ENCODE measurements around the gene DROSHA.

Gene DROSHA

DNA sequence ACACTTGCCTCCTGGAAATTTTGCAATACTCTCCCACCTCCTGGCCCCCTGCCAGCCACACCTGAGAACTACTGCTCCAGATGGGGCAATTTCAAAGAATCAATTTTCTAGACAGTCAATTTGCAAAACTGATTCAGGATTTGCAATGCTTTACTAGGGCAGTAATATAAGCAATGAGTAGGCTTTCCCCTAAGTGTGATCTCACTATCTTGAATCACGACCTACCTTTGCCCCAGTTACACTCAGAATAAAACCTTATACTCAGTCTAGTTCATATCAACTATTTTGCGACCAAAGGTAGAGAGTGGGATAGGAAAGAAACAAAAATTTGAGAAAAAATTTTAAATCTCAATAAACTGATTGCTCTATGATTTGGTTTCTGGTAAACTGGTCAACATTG lies 54.4 kb downstream of the DROSHA start:
- TF ChIP-seq REST (IDR thresholded peaks at IDR 0.05; ENCODE audit: insufficient read depth in 1 of 2, low read depth in 2 of 2, low read length in 2 of 2), result no peak
- TF ChIP-seq SIN3A (IDR thresholded peaks at IDR 0.05; ENCODE audit: borderline replicate concordance, insufficient read depth, low read length), result no peak
- TF ChIP-seq TAF1 (IDR thresholded peaks at IDR 0.05; ENCODE audit: borderline replicate concordance, insufficient read depth, low read length), result no peak
- no peak for TF ChIP-seq POLR2AphosphoS5 (IDR thresholded peaks at IDR 0.05; ENCODE audit: low read depth, low read length)
- no peak for TF ChIP-seq FOXP2 (optimal IDR thresholded peaks at IDR 0.05; ENCODE audit: borderline replicate concordance, extremely low read depth, extremely low read length, insufficient read depth)

- TF ChIP-seq SIN3A (IDR thresholded peaks at IDR 0.05; ENCODE audit: borderline replicate concordance, insufficient read depth, low read length) (no peak), POLR2AphosphoS5 (IDR thresholded peaks at IDR 0.05; ENCODE audit: low read depth, low read length) (no peak)
Measured at GRCh38 chr5:31476738-31477141, 55.2 kb downstream of the DROSHA start.

GRCh38 chr5:31471916-31472315 lies 60.0 kb downstream of the DROSHA start:
- TF ChIP-seq POLR2AphosphoS5 (IDR thresholded peaks at IDR 0.05; ENCODE audit: low read depth, low read length) (no peak), FOXP2 (optimal IDR thresholded peaks at IDR 0.05; ENCODE audit: borderline replicate concordance, extremely low read depth, extremely low read length, insufficient read depth) (no peak), TAF1 (IDR thresholded peaks at IDR 0.05; ENCODE audit: borderline replicate concordance, insufficient read depth, low read length) (no peak), REST (IDR thresholded peaks at IDR 0.05; ENCODE audit: insufficient read depth in 1 of 2, low read depth in 2 of 2, low read length in 2 of 2) (no peak), SIN3A (IDR thresholded peaks at IDR 0.05; ENCODE audit: borderline replicate concordance, insufficient read depth, low read length) (no peak)

GRCh38 chr5:31471040-31471439 lies 60.9 kb downstream of the DROSHA start:
- TF ChIP-seq SIN3A (IDR thresholded peaks at IDR 0.05; ENCODE audit: borderline replicate concordance, insufficient read depth, low read length) (no peak), TAF1 (IDR thresholded peaks at IDR 0.05; ENCODE audit: borderline replicate concordance, insufficient read depth, low read length) (no peak), FOXP2 (optimal IDR thresholded peaks at IDR 0.05; ENCODE audit: borderline replicate concordance, extremely low read depth, extremely low read length, insufficient read depth) (no peak), POLR2AphosphoS5 (IDR thresholded peaks at IDR 0.05; ENCODE audit: low read depth, low read length) (no peak), REST (IDR thresholded peaks at IDR 0.05; ENCODE audit: insufficient read depth in 1 of 2, low read depth in 2 of 2, low read length in 2 of 2) (no peak)

- TF ChIP-seq TAF1 (IDR thresholded peaks at IDR 0.05; ENCODE audit: borderline replicate concordance, insufficient read depth, low read length) (no peak), FOXP2 (optimal IDR thresholded peaks at IDR 0.05; ENCODE audit: borderline replicate concordance, extremely low read depth, extremely low read length, insufficient read depth) (no peak), REST (IDR thresholded peaks at IDR 0.05; ENCODE audit: insufficient read depth in 1 of 2, low read depth in 2 of 2, low read length in 2 of 2) (no peak), POLR2AphosphoS5 (IDR thresholded peaks at IDR 0.05; ENCODE audit: low read depth, low read length) (no peak), SIN3A (IDR thresholded peaks at IDR 0.05; ENCODE audit: borderline replicate concordance, insufficient read depth, low read length) (no peak)
Measured at GRCh38 chr5:31470608-31471007, 61.3 kb downstream of the DROSHA start.
